Caco-2 (cell line): Measurements from ENCODE around the gene CACNA1D. TPM values are rescaled to one million over a fixed set of nuclear protein-coding genes. Genes with fewer than 3 reads are reported as not detected.

Source experiments
- BruUV-seq: library from RNA; stranded (reverse); fragments of 400-500 nt; replicated peaks from 2 replicates; lab custom pipeline; 2021; lab: Mats Ljungman, UMichigan
- CTCF ChIA-PET: fragments of 300-600 bp; sonication (Branson Sonifier 250); formaldehyde crosslinking; loops from one replicate; lab custom pipeline; 2022; ENCODE audit warnings: antibody characterized with exemption; lab: Charles Lee
- POLR2A ChIA-PET: fragments of 300-600 bp; sonication (Branson Sonifier 250); formaldehyde crosslinking; loops from one replicate; lab custom pipeline; 2022; ENCODE audit warnings: antibody characterized with exemption; lab: Charles Lee
- DNase-seq, 2 experiments: peaks; one replicate each; pipeline versions ENCODE4 v3.0.0 to v3.0.0-alpha.2; 2020 to 2022
- H3K27me3 ChIP-seq: replicated peaks from 2 replicates; pipeline ENCODE4 v1.6.0; 2011; ENCODE audit warnings: low read length; ENCODE audit not compliant: control insufficient read depth, insufficient read depth
- H3K36me3 ChIP-seq: 2 replicates; pipeline ENCODE4 v1.5.1; 2011; ENCODE audit warnings: low read length; ENCODE audit not compliant: control insufficient read depth, insufficient read depth
- H3K4me1 ChIP-seq: fragments of 250-450 bp; sonication (Bioruptor Pico); 2 replicates; pipeline ENCODE4 v1.5.1; 2020; ENCODE audit warnings: mild to moderate bottlenecking
- H3K4me3 ChIP-seq: 2 replicates; pipeline ENCODE4 v1.5.1; 2011; ENCODE audit warnings: low read depth, mild to moderate bottlenecking, control low read depth, low read length
- H3K9me3 ChIP-seq: fragments of 250-450 bp; sonication (Bioruptor Pico); 2 replicates; pipeline ENCODE4 v1.5.1; 2020; ENCODE audit warnings: mild to moderate bottlenecking, moderate library complexity
- H3K27ac Mint-ChIP-seq: one replicate; pipeline ENCODE4 v1.8.0; 2022; ENCODE audit warnings: mixed read lengths; ENCODE audit not compliant: unreplicated experiment
- H3K27me3 Mint-ChIP-seq: one replicate; pipeline ENCODE4 v1.8.0; 2022; ENCODE audit warnings: mixed read lengths; ENCODE audit not compliant: insufficient read depth, unreplicated experiment
- H3K36me3 Mint-ChIP-seq: one replicate; pipeline ENCODE4 v1.8.0; 2022; ENCODE audit warnings: mild to moderate bottlenecking, mixed read lengths; ENCODE audit not compliant: insufficient read depth, unreplicated experiment
- H3K4me1 Mint-ChIP-seq: one replicate; pipeline ENCODE4 v1.8.0; 2022; ENCODE audit warnings: low read depth, mixed read lengths; ENCODE audit not compliant: unreplicated experiment
- H3K4me3 Mint-ChIP-seq: one replicate; pipeline ENCODE4 v1.8.0; 2022; ENCODE audit warnings: mild to moderate bottlenecking, moderate library complexity, mixed read lengths; ENCODE audit not compliant: unreplicated experiment
- H3K9me3 Mint-ChIP-seq: one replicate; pipeline ENCODE4 v1.8.0; 2022; ENCODE audit warnings: mixed read lengths; ENCODE audit not compliant: unreplicated experiment
- CTCF ChIP-seq, 2 experiments: fragments of 200-600 bp in 1 of 2; IDR thresholded peaks; 1 replicate in 1 of 2; 2 replicates in 1 of 2; pipeline versions ENCODE4 v1.5.1 to v1.8.0; 2011 to 2022; ENCODE audit warnings: antibody characterized with exemption in 1 of 2, control low read depth in 1 of 2, inconsistent platforms in 1 of 2, low read depth in 1 of 2, low read length in 1 of 2, mild to moderate bottlenecking in 1 of 2, moderate library complexity in 1 of 2; ENCODE audit not compliant: insufficient read depth in 1 of 2, severe bottlenecking in 1 of 2, unreplicated experiment in 1 of 2
- intact Hi-C: fragments of 100-400 bp; cut with micrococcal nuclease; formaldehyde crosslinking; loops from one replicate; pipeline ENCODE4 v1.10.0; 2022; ENCODE audit not compliant: unreplicated experiment
- total RNA-seq: library from RNA; stranded (reverse); gene quantifications from 2 replicates; pipeline ENCODE4 v1.2.3, GENCODE V29; 2022

The CACNA1D gene
- total RNA-seq, 1 experiment from 2014 or later = 13.3 TPM

- Histone ChIP-seq H3K4me1 (peaks cover 16% of the 10 kb centered on the region), H3K9me3 (no peaks in the 10 kb centered on the region), H3K27me3 (no peaks in the 10 kb centered on the region), H3K36me3 (no peaks in the 10 kb centered on the region), H3K4me3 (peak overlapping the region; percentile 83)
- Mint-ChIP-seq H3K27ac (no peak overlapping the region), H3K9me3 (no peaks in the 10 kb centered on the region), H3K36me3 (no peaks in the 10 kb centered on the region), H3K4me3 (no peak overlapping the region), H3K27me3 (no peaks in the 10 kb centered on the region), H3K4me1 (peaks cover 14% of the 10 kb centered on the region)
- DNase-seq = no peak
- no TSS peak for BruUV-seq
- intact Hi-C loops = no loop called here
- ChIA-PET POLR2A (no interaction called here), CTCF (interaction anchor here (1.9 kb wide), 1 partner anchor 18 kb away, joined by 7 read pairs; no protein-coding TSS in a partner anchor)
- TF ChIP-seq CTCF (IDR thresholded peaks at IDR 0.05; ENCODE audit: insufficient read depth in 1 of 2, low read depth in 1 of 2, low read length in 1 of 2, severe bottlenecking in 1 of 2, unreplicated experiment in 1 of 2) = no peak
Observed at GRCh38 chr3:53495146-53495519, 722 bp downstream of the CACNA1D start.

GRCh38 chr3:53495520-53496391 is 1.3 kb downstream of the CACNA1D start:
- H3K4me1 Mint-ChIP-seq = peaks cover 10% of the 10 kb centered on the region
- no peaks in the 10 kb centered on the region for H3K36me3 Mint-ChIP-seq

GRCh38 chr3:53496392-53496670 is 1.9 kb downstream of the CACNA1D start:
- POLR2A ChIA-PET = interaction anchor here (0.6 kb wide), 1 partner anchor 17 kb away, joined by 3 read pairs; no protein-coding TSS in a partner anchor
- H3K27ac Mint-ChIP-seq = no peak overlapping the region
- Histone ChIP-seq H3K36me3 (no peaks in the 10 kb centered on the region), H3K4me3 (no peak overlapping the region), H3K9me3 (no peaks in the 10 kb centered on the region), H3K27me3 (no peaks in the 10 kb centered on the region), H3K4me1 (peaks cover 12% of the 10 kb centered on the region)
- intact Hi-C loops = no loop called here
- H3K4me1 Mint-ChIP-seq = peaks cover 10% of the 10 kb centered on the region
- H3K9me3 Mint-ChIP-seq = no peaks in the 10 kb centered on the region
- DNase-seq = no peak
- H3K4me3 Mint-ChIP-seq = peak overlapping the region; percentile 68
- no peak for TF ChIP-seq CTCF (IDR thresholded peaks at IDR 0.05; ENCODE audit: insufficient read depth in 1 of 2, low read depth in 1 of 2, low read length in 1 of 2, severe bottlenecking in 1 of 2, unreplicated experiment in 1 of 2)
- CTCF ChIA-PET = no interaction called here
- no peaks in the 10 kb centered on the region for H3K27me3 Mint-ChIP-seq
- BruUV-seq = no TSS peak
- no peaks in the 10 kb centered on the region for H3K36me3 Mint-ChIP-seq

More at GRCh38 chr3:53495520-53496391, 1.3 kb downstream of the CACNA1D start:
- intact Hi-C loops = no loop called here
- no peak overlapping the region for H3K27ac Mint-ChIP-seq
- H3K4me3 Mint-ChIP-seq = peak overlapping the region; percentile 68
- no peak for TF ChIP-seq CTCF (IDR thresholded peaks at IDR 0.05; ENCODE audit: insufficient read depth in 1 of 2, low read depth in 1 of 2, low read length in 1 of 2, severe bottlenecking in 1 of 2, unreplicated experiment in 1 of 2)
- no peaks in the 10 kb centered on the region for H3K9me3 Mint-ChIP-seq
- peaks cover 12% of the 10 kb centered on the region for H3K4me1 ChIP-seq
- no peaks in the 10 kb centered on the region for H3K36me3 ChIP-seq
- no TSS peak for BruUV-seq
- H3K9me3 ChIP-seq = no peaks in the 10 kb centered on the region
- ChIA-PET CTCF (no interaction called here), POLR2A (no interaction called here)
- no peaks in the 10 kb centered on the region for H3K27me3 Mint-ChIP-seq
- H3K4me3 ChIP-seq = no peak overlapping the region
- DNase-seq = no peak
- no peaks in the 10 kb centered on the region for H3K27me3 ChIP-seq
